ENCODE results near the gene THG1L. TPM values are rescaled to one million over a fixed set of nuclear protein-coding genes. Genes with fewer than 3 reads are reported as not detected.
"Not testable (repeated sequence)": the region's sequence is repeated elsewhere in the genome, so short reads cannot be mapped to it uniquely, and the experiment has no call there.

Gene THG1L
- 10 to 100 TPM; 12.4 to 13.4 TPM for total RNA-seq

- Mint-ChIP-seq H3K27ac (peak within 1 kb of the TSS; percentile 94), H3K9me3 (ENCODE audit: insufficient read depth) (no peaks in the 10 kb centered on the region), H3K27me3 (ENCODE audit: low read depth) (no peaks in the 10 kb centered on the region), H3K4me1 (ENCODE audit: low read depth) (peaks cover 20% of the 10 kb centered on the region), H3K4me3 (peak within 1 kb of the TSS; percentile 89), H3K36me3 (ENCODE audit: low read depth) (peaks cover 8% of the 10 kb centered on the region)
- CTCF ChIA-PET: interaction anchor here (0.6 to 5.7 kb wide), 10 partner anchors 9 to 408 kb away, joined by 3 to 85 read pairs (median 4); partner anchors contain the start of genes LSM11 and NIPAL4
- POLR2A ChIA-PET: interaction anchor here (0.6 to 1.0 kb wide), 5 partner anchors 10 to 1455 kb away, joined by 3 to 10 read pairs (median 3); partner anchors contain the start of genes CLINT1 and LSM11
- ATAC-seq (peak; percentile 98), DNase-seq (peak; percentile 99)
Observed at GRCh38 chr5:157731272-157732129, at the start of gene THG1L. Gene THG1L, plus strand, starts transcription at chr5:157731420. Its CDS starts 21 bp downstream, at chr5:157731441.

GRCh38 chr5:157682257-157682656 lies 49.0 kb upstream of the THG1L start:
- Mint-ChIP-seq H3K4me3 (no peak overlapping the region), H3K27me3 (ENCODE audit: low read depth) (no peaks in the 10 kb centered on the region), H3K9me3 (ENCODE audit: insufficient read depth) (no peaks in the 10 kb centered on the region), H3K36me3 (ENCODE audit: low read depth) (no peaks in the 10 kb centered on the region), H3K4me1 (ENCODE audit: low read depth) (no peaks in the 10 kb centered on the region), H3K27ac (no peak overlapping the region)
- CTCF ChIA-PET: interaction anchor here (0.6 kb wide), 1 partner anchor 238 kb away, joined by 3 read pairs; no protein-coding TSS in a partner anchor
- DNase-seq: no peak
- POLR2A ChIA-PET: interaction anchor here (0.6 kb wide), 2 partner anchors 62 to 73 kb away, joined by 3 read pairs; no protein-coding TSS in a partner anchor
- ATAC-seq: no peak

GRCh38 chr5:157686276-157687197 lies 44.7 kb upstream of the THG1L start:
- H3K27me3 Mint-ChIP-seq (ENCODE audit: low read depth); POLR2A ChIA-PET; H3K36me3 Mint-ChIP-seq (ENCODE audit: low read depth); H3K4me1 Mint-ChIP-seq (ENCODE audit: low read depth); DNase-seq; ATAC-seq; H3K9me3 Mint-ChIP-seq (ENCODE audit: insufficient read depth); H3K27ac Mint-ChIP-seq; H3K4me3 Mint-ChIP-seq; CTCF ChIA-PET: not testable (repeated sequence)

- no peaks in the 10 kb centered on the region for H3K4me1 Mint-ChIP-seq (ENCODE audit: low read depth)
- H3K27me3 Mint-ChIP-seq (ENCODE audit: low read depth): no peaks in the 10 kb centered on the region
- H3K4me3 Mint-ChIP-seq: no peak overlapping the region
- no peak overlapping the region for H3K27ac Mint-ChIP-seq
- DNase-seq (no peak), ATAC-seq (no peak)
- H3K36me3 Mint-ChIP-seq (ENCODE audit: low read depth): no peaks in the 10 kb centered on the region
- CTCF ChIA-PET: no interaction called here
- POLR2A ChIA-PET: interaction anchor here (0.6 kb wide), 1 partner anchor 54 kb away, joined by 4 read pairs; no protein-coding TSS in a partner anchor
- no peaks in the 10 kb centered on the region for H3K9me3 Mint-ChIP-seq (ENCODE audit: insufficient read depth)
Observed at GRCh38 chr5:157687198-157687554, 44.0 kb upstream of the THG1L start.

- ATAC-seq (no peak), DNase-seq (no peak)
- Mint-ChIP-seq H3K9me3 (ENCODE audit: insufficient read depth) (no peaks in the 10 kb centered on the region), H3K4me1 (ENCODE audit: low read depth) (no peaks in the 10 kb centered on the region), H3K27ac (no peak overlapping the region), H3K4me3 (no peak overlapping the region), H3K36me3 (ENCODE audit: low read depth) (no peaks in the 10 kb centered on the region), H3K27me3 (ENCODE audit: low read depth) (no peaks in the 10 kb centered on the region)
- ChIA-PET CTCF (interaction anchor here (0.7 to 1.6 kb wide), 2 partner anchors 11 to 60 kb away, joined by 3 to 4 read pairs; no protein-coding TSS in a partner anchor), POLR2A (no interaction called here)
Observed at GRCh38 chr5:157689942-157690689, 41.1 kb upstream of the THG1L start.

- ATAC-seq: no peak
- Mint-ChIP-seq H3K9me3 (ENCODE audit: insufficient read depth) (no peaks in the 10 kb centered on the region), H3K27me3 (ENCODE audit: low read depth) (no peaks in the 10 kb centered on the region), H3K36me3 (ENCODE audit: low read depth) (no peaks in the 10 kb centered on the region), H3K27ac (no peak overlapping the region), H3K4me1 (ENCODE audit: low read depth) (no peaks in the 10 kb centered on the region), H3K4me3 (no peak overlapping the region)
- CTCF ChIA-PET: interaction anchor here (1.6 kb wide), 1 partner anchor 10 kb away, joined by 4 read pairs; no protein-coding TSS in a partner anchor
- DNase-seq: no peak
- POLR2A ChIA-PET: no interaction called here
Observed at GRCh38 chr5:157690690-157691433, 40.4 kb upstream of the THG1L start.

GRCh38 chr5:157693816-157694215 lies 37.4 kb upstream of the THG1L start:
- CTCF ChIA-PET; DNase-seq; H3K4me1 Mint-ChIP-seq (ENCODE audit: low read depth); H3K27ac Mint-ChIP-seq; POLR2A ChIA-PET; H3K36me3 Mint-ChIP-seq (ENCODE audit: low read depth); H3K27me3 Mint-ChIP-seq (ENCODE audit: low read depth); ATAC-seq; H3K4me3 Mint-ChIP-seq: not testable (repeated sequence)
- peaks cover 15% of the 10 kb centered on the region for H3K9me3 Mint-ChIP-seq (ENCODE audit: insufficient read depth)

- H3K4me1 Mint-ChIP-seq (ENCODE audit: low read depth); POLR2A ChIA-PET: not testable (repeated sequence)
Observed at GRCh38 chr5:157696154-157696553, 35.1 kb upstream of the THG1L start.

GRCh38 chr5:157698674-157699073 lies 32.5 kb upstream of the THG1L start:
- POLR2A ChIA-PET; CTCF ChIA-PET; H3K4me3 Mint-ChIP-seq; ATAC-seq; H3K4me1 Mint-ChIP-seq (ENCODE audit: low read depth); DNase-seq; H3K27me3 Mint-ChIP-seq (ENCODE audit: low read depth); H3K27ac Mint-ChIP-seq; H3K36me3 Mint-ChIP-seq (ENCODE audit: low read depth): not testable (repeated sequence)
- H3K9me3 Mint-ChIP-seq (ENCODE audit: insufficient read depth): peaks cover 30% of the 10 kb centered on the region

More at GRCh38 chr5:157696154-157696553, 35.1 kb upstream of the THG1L start:
- CTCF ChIA-PET; H3K36me3 Mint-ChIP-seq (ENCODE audit: low read depth); H3K27ac Mint-ChIP-seq; H3K4me3 Mint-ChIP-seq; DNase-seq; H3K27me3 Mint-ChIP-seq (ENCODE audit: low read depth); ATAC-seq: not testable (repeated sequence)
- H3K9me3 Mint-ChIP-seq (ENCODE audit: insufficient read depth): peaks cover 26% of the 10 kb centered on the region

GRCh38 chr5:157703736-157704135 lies 27.5 kb upstream of the THG1L start:
- H3K9me3 Mint-ChIP-seq (ENCODE audit: insufficient read depth): peaks cover 16% of the 10 kb centered on the region
- no peak for DNase-seq
- POLR2A ChIA-PET: no interaction called here
- ATAC-seq: no peak
- H3K27me3 Mint-ChIP-seq (ENCODE audit: low read depth): peaks cover 22% of the 10 kb centered on the region
- no peaks in the 10 kb centered on the region for H3K36me3 Mint-ChIP-seq (ENCODE audit: low read depth)
- no peaks in the 10 kb centered on the region for H3K4me1 Mint-ChIP-seq (ENCODE audit: low read depth)
- CTCF ChIA-PET: no interaction called here
- no peak overlapping the region for H3K4me3 Mint-ChIP-seq
- H3K27ac Mint-ChIP-seq: no peak overlapping the region

- peaks cover 21% of the 10 kb centered on the region for H3K27me3 Mint-ChIP-seq (ENCODE audit: low read depth)
- H3K9me3 Mint-ChIP-seq (ENCODE audit: insufficient read depth): no peaks in the 10 kb centered on the region
- H3K4me3 Mint-ChIP-seq: no peak overlapping the region
- H3K4me1 Mint-ChIP-seq (ENCODE audit: low read depth): no peaks in the 10 kb centered on the region
- H3K27ac Mint-ChIP-seq: no peak overlapping the region
- CTCF ChIA-PET: interaction anchor here (1.4 to 1.7 kb wide), 2 partner anchors 9 to 237 kb away, joined by 3 to 7 read pairs; no protein-coding TSS in a partner anchor
- no peaks in the 10 kb centered on the region for H3K36me3 Mint-ChIP-seq (ENCODE audit: low read depth)
- DNase-seq: no peak
- no peak for ATAC-seq
- POLR2A ChIA-PET: no interaction called here
Observed at GRCh38 chr5:157708866-157709265, 22.4 kb upstream of the THG1L start.

All from activated CD8-positive, alpha-beta T cell treated with anti-CD3 and anti-CD28 coated beads, Interleukin-2, amount 10 ng/mL, durations not matched to agents 7 days and 5 days (primary cell).